Mucosa of descending colon (tissue), 3 donors: Measurements from ENCODE around the gene CLDN11. TPM values are rescaled to one million over a fixed set of nuclear protein-coding genes. Genes with fewer than 3 reads are reported as not detected.

Experiments
- ATAC-seq: fragments of 200-7000 bp; cut with Tn5 transposase; one replicate; pipeline ENCODE4 v1.9.1; 2020; ENCODE audit warnings: mild to moderate bottlenecking, moderate library complexity
- DNase-seq, 3 donors: peaks; one replicate each; pipeline ENCODE4 v3.0.0-alpha.2; 2020
- H3K36me3 ChIP-seq: fragments of 200-600 bp; one replicate; pipeline ENCODE4 v1.8.0; 2021; ENCODE audit warnings: low read depth, mild to moderate bottlenecking
- H3K4me1 ChIP-seq: fragments of 200-600 bp; one replicate; pipeline ENCODE4 v1.8.0; 2021; ENCODE audit warnings: low read depth, mild to moderate bottlenecking
- H3K4me3 ChIP-seq: fragments of 200-600 bp; one replicate; pipeline ENCODE4 v1.8.0; 2021; ENCODE audit warnings: mild to moderate bottlenecking
- H3K9me3 ChIP-seq: fragments of 200-600 bp; one replicate; pipeline ENCODE4 v1.8.0; 2021; ENCODE audit warnings: mild to moderate bottlenecking
- intact Hi-C, 2 donors: fragments of 100-400 bp; cut with DNase I in 1 of 2; cut with micrococcal nuclease in 1 of 2; formaldehyde crosslinking; loops; one replicate each; pipeline versions ENCODE4 v1.11.0 to v1.11.1; 2022; cut with DNase I, micrococcal nuclease
- total RNA-seq, 3 donors: library from RNA; stranded (reverse); fragmentation: NEBNext Ultra II Directional in 2 of 3; extraction: Animal tissue kit (Norgen Biotek cat#: 25700) in 2 of 3; gene quantifications; one replicate each; pipeline versions ENCODE4 v1.2.1 to v1.2.4, GENCODE V29; 2021 to 2023
- TF ChIP-seq, protein P1 (sequence below): fragments of 200-600 bp; IDR thresholded peaks from one replicate; pipeline ENCODE4 v1.8.0; 2022; ENCODE audit warnings: antibody characterized with exemption, mild to moderate bottlenecking
- donor health status: DM: no; HTN: no; CAD: no; lungs with moderate emphysema.
- donor health status: DM: no; HTN: no; CAD: no.
- donor health status: DM: no; HTN: yes; CAD: no.

Gene CLDN11
- total RNA-seq, 3 donors from 2014 or later, result 2.8 to 15.9 (median 5.9) TPM

DNA sequence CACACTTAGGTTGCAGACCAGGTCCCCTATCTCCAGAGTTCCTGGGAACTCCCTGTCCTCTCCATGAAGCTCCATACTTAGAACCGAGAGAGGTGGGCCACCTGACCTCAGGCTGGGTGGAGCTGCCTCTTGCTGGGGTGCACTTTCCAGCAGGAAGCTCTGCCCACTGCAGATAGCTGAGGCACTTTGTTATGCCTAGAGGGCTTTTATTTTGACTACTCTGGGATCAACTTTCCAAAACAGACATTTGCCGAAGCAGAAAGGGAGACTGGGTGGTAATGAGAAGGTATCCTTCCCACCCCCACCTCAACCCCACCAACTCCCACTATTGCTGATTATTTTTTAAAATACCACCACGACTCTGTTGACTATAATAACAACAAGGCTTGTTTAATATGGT lies 54.7 kb downstream of the CLDN11 start:
- no peaks in the 10 kb centered on the region for H3K4me1 ChIP-seq

DNA sequence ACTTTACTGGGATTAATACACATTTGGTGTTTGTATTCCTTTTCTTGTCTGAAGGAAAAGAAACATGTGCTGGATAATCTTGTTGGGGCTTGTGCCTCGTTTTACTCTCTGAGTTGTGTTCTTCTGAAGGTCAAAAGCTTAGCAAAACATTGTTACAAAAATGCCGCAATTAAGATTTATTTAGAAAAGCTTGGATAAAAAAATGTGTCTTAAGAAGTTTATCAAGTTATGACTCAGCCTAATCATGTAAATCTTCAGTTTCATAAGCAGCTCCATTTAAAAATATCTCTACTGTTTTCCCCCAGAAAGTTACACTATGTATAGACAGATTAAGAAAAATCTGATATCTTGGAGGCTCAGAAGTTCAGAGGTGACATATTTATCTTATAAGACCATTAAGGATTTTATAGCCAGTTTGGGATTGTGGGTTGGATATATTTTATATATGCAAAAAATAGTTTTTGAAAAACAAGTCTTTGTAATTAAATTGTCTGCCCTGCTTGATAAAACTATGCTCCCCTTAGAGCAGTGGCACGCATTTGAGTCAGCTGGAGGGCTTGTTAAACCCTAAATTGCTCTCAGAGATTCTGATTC lies 56.5 kb downstream of the CLDN11 start:
- Histone ChIP-seq H3K4me3 (no peak overlapping the region), H3K36me3 (no peaks in the 10 kb centered on the region), H3K4me1 (no peaks in the 10 kb centered on the region), H3K9me3 (no peaks in the 10 kb centered on the region)
- TF ChIP-seq, protein P1, sequence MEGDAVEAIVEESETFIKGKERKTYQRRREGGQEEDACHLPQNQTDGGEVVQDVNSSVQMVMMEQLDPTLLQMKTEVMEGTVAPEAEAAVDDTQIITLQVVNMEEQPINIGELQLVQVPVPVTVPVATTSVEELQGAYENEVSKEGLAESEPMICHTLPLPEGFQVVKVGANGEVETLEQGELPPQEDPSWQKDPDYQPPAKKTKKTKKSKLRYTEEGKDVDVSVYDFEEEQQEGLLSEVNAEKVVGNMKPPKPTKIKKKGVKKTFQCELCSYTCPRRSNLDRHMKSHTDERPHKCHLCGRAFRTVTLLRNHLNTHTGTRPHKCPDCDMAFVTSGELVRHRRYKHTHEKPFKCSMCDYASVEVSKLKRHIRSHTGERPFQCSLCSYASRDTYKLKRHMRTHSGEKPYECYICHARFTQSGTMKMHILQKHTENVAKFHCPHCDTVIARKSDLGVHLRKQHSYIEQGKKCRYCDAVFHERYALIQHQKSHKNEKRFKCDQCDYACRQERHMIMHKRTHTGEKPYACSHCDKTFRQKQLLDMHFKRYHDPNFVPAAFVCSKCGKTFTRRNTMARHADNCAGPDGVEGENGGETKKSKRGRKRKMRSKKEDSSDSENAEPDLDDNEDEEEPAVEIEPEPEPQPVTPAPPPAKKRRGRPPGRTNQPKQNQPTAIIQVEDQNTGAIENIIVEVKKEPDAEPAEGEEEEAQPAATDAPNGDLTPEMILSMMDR, result no peak
- intact Hi-C loops, result no loop called here
- DNase-seq (no peak), ATAC-seq (no peak)

More for the DNA sequence above, 54.7 kb downstream of the CLDN11 start:
- H3K4me3 ChIP-seq, result no peak overlapping the region
- intact Hi-C loops, result no loop called here
- TF ChIP-seq, protein P1, result no peak
- no peak for ATAC-seq
- H3K9me3 ChIP-seq, result no peaks in the 10 kb centered on the region
- DNase-seq, result no peak
- H3K36me3 ChIP-seq, result no peaks in the 10 kb centered on the region

DNA sequence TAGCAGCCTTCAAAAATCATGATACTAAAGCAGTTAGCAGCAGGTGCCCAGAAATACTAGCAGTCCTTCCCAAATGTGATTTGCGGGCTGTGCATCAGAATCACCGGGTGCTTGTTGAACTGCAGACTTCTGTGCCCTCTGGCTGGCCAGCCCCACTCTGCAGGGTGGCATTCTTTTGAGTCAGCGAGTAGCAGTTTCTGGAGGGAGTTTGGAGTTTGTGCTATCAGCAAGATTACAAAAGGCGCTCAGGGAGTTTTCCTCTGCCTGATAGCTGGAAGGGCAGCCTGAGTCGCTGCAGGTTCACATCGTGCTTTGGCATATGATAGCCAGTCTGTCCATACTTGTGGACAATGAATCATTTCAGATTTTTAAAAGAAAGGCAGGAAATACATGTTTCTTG lies 57.6 kb downstream of the CLDN11 start:
- Histone ChIP-seq H3K36me3 (no peaks in the 10 kb centered on the region), H3K4me3 (no peak overlapping the region), H3K4me1 (no peaks in the 10 kb centered on the region), H3K9me3 (no peaks in the 10 kb centered on the region)
- TF ChIP-seq, protein P1, result no peak
- DNase-seq, result no peak
- ATAC-seq, result no peak
- intact Hi-C loops, result no loop called here

DNA sequence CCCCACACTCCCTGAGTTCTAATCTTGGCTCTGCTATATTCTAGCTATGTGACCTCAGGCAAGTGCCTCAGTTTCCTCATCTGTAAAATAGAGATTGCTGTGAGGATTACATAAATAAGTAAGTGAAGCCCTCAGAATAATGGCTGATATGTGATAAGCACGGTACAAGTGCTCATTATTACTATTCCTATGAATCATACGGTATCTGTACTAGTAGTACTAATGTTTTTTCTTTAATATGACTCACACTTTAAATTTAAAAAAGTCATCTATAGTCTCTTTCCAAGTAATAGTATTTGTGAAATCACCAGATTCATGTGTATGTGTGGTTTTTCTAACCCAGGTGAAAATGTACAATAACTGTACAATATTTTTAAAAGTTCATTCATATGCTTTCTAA lies 58.7 kb downstream of the CLDN11 start:
- intact Hi-C loops, result no loop called here
- no peaks in the 10 kb centered on the region for H3K4me1 ChIP-seq
- H3K4me3 ChIP-seq, result no peak overlapping the region
- H3K9me3 ChIP-seq, result no peaks in the 10 kb centered on the region
- DNase-seq (no peak), ATAC-seq (no peak)
- TF ChIP-seq, protein P1, result no peak
- H3K36me3 ChIP-seq, result no peaks in the 10 kb centered on the region

DNA sequence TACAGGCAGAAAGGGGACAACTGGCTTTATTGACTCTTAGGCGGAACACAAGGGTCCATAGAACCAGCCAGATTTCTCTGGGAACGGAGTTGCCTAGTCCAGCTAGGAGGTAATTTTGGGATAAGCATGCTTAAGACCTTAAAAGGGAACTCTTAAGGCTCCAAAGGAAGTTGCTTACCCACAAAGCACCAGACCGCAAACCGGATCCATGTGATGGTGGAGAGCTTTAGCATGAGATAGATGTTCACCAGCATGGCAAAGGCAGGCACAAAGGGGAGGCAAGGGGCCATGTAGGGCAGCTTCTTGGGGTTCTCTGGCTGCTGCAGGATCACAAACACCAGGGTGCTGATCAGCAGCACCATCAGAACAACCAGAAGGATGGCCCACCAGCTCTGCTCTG lies 61.4 kb downstream of the CLDN11 start:
- TF ChIP-seq, protein P1, result no peak
- Histone ChIP-seq H3K4me1 (no peaks in the 10 kb centered on the region), H3K4me3 (no peak overlapping the region), H3K9me3 (no peaks in the 10 kb centered on the region), H3K36me3 (no peaks in the 10 kb centered on the region)
- DNase-seq (no peak), ATAC-seq (no peak)
- intact Hi-C loops, result no loop called here

DNA sequence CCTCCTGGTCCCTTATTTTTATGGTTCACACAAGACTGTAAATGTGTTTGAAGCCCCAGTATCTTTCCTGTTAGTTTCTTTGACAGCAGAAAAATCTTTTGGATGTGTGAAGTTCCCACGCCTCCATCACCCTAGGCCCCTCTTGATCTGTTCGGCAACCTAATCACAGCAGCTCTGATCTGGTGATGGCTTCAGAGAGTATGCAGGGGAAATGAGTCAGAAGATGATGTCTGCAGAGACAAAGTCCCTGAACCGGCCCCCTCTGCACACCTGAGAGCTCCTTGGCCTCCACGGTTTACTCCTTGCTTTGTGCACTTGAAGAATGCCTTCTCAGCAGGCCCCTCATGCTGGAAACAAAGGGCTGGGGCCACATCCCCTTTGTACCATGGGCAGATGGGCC lies 63.5 kb downstream of the CLDN11 start:
- ATAC-seq, result no peak
- intact Hi-C loops, result no loop called here
- Histone ChIP-seq H3K9me3 (no peaks in the 10 kb centered on the region), H3K4me3 (no peak overlapping the region), H3K36me3 (no peaks in the 10 kb centered on the region), H3K4me1 (no peaks in the 10 kb centered on the region)
- TF ChIP-seq, protein P1, result no peak
- DNase-seq, result no peak
